Endothelial cell (in vitro differentiated cells): ENCODE data around the gene MEF2C. TPM values are rescaled to one million over a fixed set of nuclear protein-coding genes. Genes with fewer than 3 reads are reported as not detected.
A peak's percentile ranks its signal among the peaks of the same experiment; 100 is the strongest.

ENCODE experiments used
- DNase-seq: peaks from one replicate; pipeline ENCODE4 v3.0.0; 2021; ENCODE audit warnings: low spot score
- H3K27ac Mint-ChIP-seq: one replicate; pipeline ENCODE4 v1.8.0; 2021; ENCODE audit warnings: mixed read lengths, inconsistent platforms; ENCODE audit not compliant: unreplicated experiment
- H3K27me3 Mint-ChIP-seq: one replicate; pipeline ENCODE4 v1.8.0; 2021; ENCODE audit warnings: mild to moderate bottlenecking, moderate library complexity, mixed read lengths, inconsistent platforms; ENCODE audit not compliant: unreplicated experiment
- H3K36me3 Mint-ChIP-seq: one replicate; pipeline ENCODE4 v1.8.0; 2021; ENCODE audit warnings: mild to moderate bottlenecking, low read depth, mixed read lengths, inconsistent platforms; ENCODE audit not compliant: unreplicated experiment
- H3K4me1 Mint-ChIP-seq: one replicate; pipeline ENCODE4 v1.8.0; 2021; ENCODE audit warnings: mild to moderate bottlenecking, mixed read lengths, inconsistent platforms; ENCODE audit not compliant: unreplicated experiment
- H3K4me3 Mint-ChIP-seq: one replicate; pipeline ENCODE4 v1.8.0; 2021; ENCODE audit warnings: mild to moderate bottlenecking, mixed read lengths, inconsistent platforms; ENCODE audit not compliant: unreplicated experiment
- H3K9me3 Mint-ChIP-seq: one replicate; pipeline ENCODE4 v1.8.0; 2021; ENCODE audit warnings: mixed read lengths, inconsistent platforms; ENCODE audit not compliant: unreplicated experiment
- CTCF ChIP-seq: fragments of 200-600 bp; sonication (generic); IDR thresholded peaks from one replicate; pipeline ENCODE4 v1.5.0; 2021; ENCODE audit warnings: antibody characterized with exemption; ENCODE audit not compliant: unreplicated experiment
- total RNA-seq: library from RNA; stranded (reverse); fragmentation: NEBNext Ultra II Directional; extraction: Animal tissue kit (Norgen Biotek cat#: 25700); gene quantifications from one replicate; pipeline ENCODE4 v1.2.1, GENCODE V29; 2021; ENCODE audit not compliant: unreplicated experiment

MEF2C gene
- total RNA-seq, 1 donor from 2014 or later = 134 TPM

- no peaks in the 10 kb centered on the region for H3K9me3 Mint-ChIP-seq
- H3K27ac Mint-ChIP-seq = no peak overlapping the region
- H3K27me3 Mint-ChIP-seq = no peaks in the 10 kb centered on the region
- no peak for DNase-seq
- H3K4me3 Mint-ChIP-seq = no peak overlapping the region
- no peak for TF ChIP-seq CTCF
- peaks cover 41% of the 10 kb centered on the region for H3K4me1 Mint-ChIP-seq
- no peaks in the 10 kb centered on the region for H3K36me3 Mint-ChIP-seq
Observed at GRCh38 chr5:88876714-88877113, 6.3 kb downstream of the MEF2C start.

- Mint-ChIP-seq H3K36me3 (no peaks in the 10 kb centered on the region), H3K9me3 (no peaks in the 10 kb centered on the region), H3K4me3 (no peak overlapping the region), H3K4me1 (peaks cover 41% of the 10 kb centered on the region), H3K27me3 (no peaks in the 10 kb centered on the region), H3K27ac (peak overlapping the region; percentile 26)
- DNase-seq = no peak
- no peak for TF ChIP-seq CTCF
Observed at GRCh38 chr5:88875341-88876234, 7.4 kb downstream of the MEF2C start.

- no peaks in the 10 kb centered on the region for H3K27me3 Mint-ChIP-seq
- H3K36me3 Mint-ChIP-seq = no peaks in the 10 kb centered on the region
- H3K27ac Mint-ChIP-seq = no peak overlapping the region
- no peak overlapping the region for H3K4me3 Mint-ChIP-seq
- no peaks in the 10 kb centered on the region for H3K9me3 Mint-ChIP-seq
- H3K4me1 Mint-ChIP-seq = peaks cover 36% of the 10 kb centered on the region
- no peak for TF ChIP-seq CTCF
- DNase-seq = no peak
Observed at GRCh38 chr5:88873447-88873846, 9.5 kb downstream of the MEF2C start.

- no peak for TF ChIP-seq CTCF
Observed at GRCh38 chr5:88872971-88873370, 10.0 kb downstream of the MEF2C start.

GRCh38 chr5:88870285-88870684 lies 12.7 kb downstream of the MEF2C start:
- H3K36me3 Mint-ChIP-seq = no peaks in the 10 kb centered on the region
- no peaks in the 10 kb centered on the region for H3K9me3 Mint-ChIP-seq
- no peak for DNase-seq
- no peak overlapping the region for H3K4me3 Mint-ChIP-seq
- no peak overlapping the region for H3K27ac Mint-ChIP-seq
- TF ChIP-seq CTCF = no peak
- no peaks in the 10 kb centered on the region for H3K27me3 Mint-ChIP-seq
- H3K4me1 Mint-ChIP-seq = peaks cover 9% of the 10 kb centered on the region

More at GRCh38 chr5:88872971-88873370, 10.0 kb downstream of the MEF2C start:
- Mint-ChIP-seq H3K9me3 (no peaks in the 10 kb centered on the region), H3K36me3 (no peaks in the 10 kb centered on the region), H3K4me1 (peaks cover 32% of the 10 kb centered on the region), H3K27ac (no peak overlapping the region), H3K27me3 (no peaks in the 10 kb centered on the region), H3K4me3 (no peak overlapping the region)
- no peak for DNase-seq
